HG03571 (cell line): Measurements from ENCODE around the gene LYPD1.
"Not testable (repeated sequence)": the region's sequence is repeated elsewhere in the genome, so short reads cannot be mapped to it uniquely, and the experiment has no call there.

Experiments used
- ATAC-seq: cut with Tn5 transposase; IDR thresholded peaks from one replicate; pipeline ENCODE4 v1.9.1; 2021; ENCODE audit not compliant: unreplicated experiment

The LYPD1 gene

GRCh38 chr2:132669908-132670495 lies at the start of gene LYPD1:
Gene LYPD1, minus strand, starts transcription at chr2:132670205. Its CDS starts 273 bp downstream, at chr2:132669932.
- ATAC-seq: no peak

- ATAC-seq: no peak
Measured at GRCh38 chr2:132719480-132719879, 49.5 kb upstream of the LYPD1 start.

GRCh38 chr2:132716954-132717353 lies 46.9 kb upstream of the LYPD1 start:
- ATAC-seq: no peak

- ATAC-seq: no peak
Measured at GRCh38 chr2:132715386-132716351, 45.7 kb upstream of the LYPD1 start.

- ATAC-seq: no peak
Measured at GRCh38 chr2:132703396-132703795, 33.4 kb upstream of the LYPD1 start.

- no peak for ATAC-seq
Measured at GRCh38 chr2:132701810-132702209, 31.8 kb upstream of the LYPD1 start.

GRCh38 chr2:132699802-132700201 lies 29.8 kb upstream of the LYPD1 start:
- ATAC-seq: not testable (repeated sequence)

- ATAC-seq: not testable (repeated sequence)
Measured at GRCh38 chr2:132698347-132698746, 28.3 kb upstream of the LYPD1 start.

GRCh38 chr2:132697556-132698205 lies 27.7 kb upstream of the LYPD1 start:
- no peak for ATAC-seq

GRCh38 chr2:132692816-132693215 lies 22.8 kb upstream of the LYPD1 start:
- no peak for ATAC-seq

- no peak for ATAC-seq
Measured at GRCh38 chr2:132691556-132691955, 21.6 kb upstream of the LYPD1 start.

- no peak for ATAC-seq
Measured at GRCh38 chr2:132690664-132691303, 20.8 kb upstream of the LYPD1 start.

GRCh38 chr2:132681766-132682165 lies 11.8 kb upstream of the LYPD1 start:
- ATAC-seq: no peak

- no peak for ATAC-seq
Measured at GRCh38 chr2:132680544-132680943, 10.5 kb upstream of the LYPD1 start.

GRCh38 chr2:132678483-132678882 lies 8.5 kb upstream of the LYPD1 start:
- ATAC-seq: no peak

- no peak for ATAC-seq
Measured at GRCh38 chr2:132677661-132678060, 7.7 kb upstream of the LYPD1 start.

- no peak for ATAC-seq
Measured at GRCh38 chr2:132676999-132677398, 7.0 kb upstream of the LYPD1 start.

GRCh38 chr2:132671151-132671835 lies 1.3 kb upstream of the LYPD1 start:
- ATAC-seq: no peak

- ATAC-seq: no peak
Measured at GRCh38 chr2:132670496-132671150, 618 bp upstream of the LYPD1 start.
